H1 (cell line): ENCODE measurements around the gene NPFFR2. TPM values are rescaled to one million over a fixed set of nuclear protein-coding genes. Genes with fewer than 3 reads are reported as not detected.

ENCODE experiments used
- CTCF ChIA-PET: fragments of 300-600 bp; sonication (Branson Sonifier 250); formaldehyde crosslinking; loops from one replicate; lab custom pipeline; 2021; ENCODE audit not compliant: partially characterized antibody; lab: Charles Lee
- POLR2A ChIA-PET: fragments of 300-600 bp; sonication (Branson Sonifier 250); formaldehyde crosslinking; loops from one replicate; lab custom pipeline; 2021; ENCODE audit warnings: inconsistent platforms; ENCODE audit not compliant: partially characterized antibody; lab: Charles Lee
- DNase-seq, 2 experiments: peaks; one replicate each; pipeline versions ENCODE4 v3.0.0 to v3.0.0-alpha.2; 2010 to 2022; ENCODE audit warnings: low spot score in 2 of 2, low read depth in 1 of 2, mixed read lengths in 1 of 2
- FAIRE-seq: peaks from 2 replicates; lab custom pipeline; 2011; peaks lifted over from hg19 to GRCh38; lab: Jason Lieb, UNC
- H2AFZ ChIP-seq: 2 replicates; pipeline ENCODE4 v1.8.1; 2012; ENCODE audit warnings: low read length, inconsistent platforms
- H2AK5ac ChIP-seq: 2 replicates; pipeline ENCODE4 v1.6.1; 2013; ENCODE audit warnings: low read depth, low read length
- H2BK120ac ChIP-seq: replicated peaks from 2 replicates; pipeline ENCODE3; 2013; ENCODE audit warnings: low read depth, low read length, inconsistent platforms
- H2BK12ac ChIP-seq: 2 replicates; pipeline ENCODE4 v1.6.1; 2013; ENCODE audit warnings: low read depth, low read length
- H2BK15ac ChIP-seq: 2 replicates; pipeline ENCODE4 v1.6.1; 2013; ENCODE audit warnings: low read length
- H2BK20ac ChIP-seq: 2 replicates; pipeline ENCODE4 v1.6.1; 2013; ENCODE audit warnings: low read length
- H2BK5ac ChIP-seq: 2 replicates; pipeline ENCODE4 v1.6.1; 2013; ENCODE audit warnings: low read depth, low read length
- H3K14ac ChIP-seq: 2 replicates; pipeline ENCODE4 v1.6.1; 2013; ENCODE audit warnings: inconsistent platforms; ENCODE audit not compliant: insufficient read length
- H3K18ac ChIP-seq: 2 replicates; pipeline ENCODE4 v1.6.1; 2013; ENCODE audit warnings: low read length; ENCODE audit errors: extremely low read depth
- H3K23ac ChIP-seq: 2 replicates; pipeline ENCODE4 v1.6.1; 2013; ENCODE audit warnings: inconsistent platforms; ENCODE audit not compliant: insufficient read length
- H3K23me2 ChIP-seq: 2 replicates; pipeline ENCODE4 v1.6.1; 2013; ENCODE audit warnings: low read depth, low read length
- H3K27ac ChIP-seq: 2 replicates; pipeline ENCODE4 v1.6.1; 2011; ENCODE audit warnings: low read depth, low read length, inconsistent platforms
- H3K27me3 ChIP-seq, 4 experiments: replicated peaks in 1 of 4; 1 replicate in 1 of 4; 2 replicates in 3 of 4; pipeline versions ENCODE4 v1.6.1 to v1.8.1; 2011 to 2013; ENCODE audit warnings: low read length in 3 of 4, mild to moderate bottlenecking in 3 of 4, inconsistent platforms in 2 of 4, mixed read lengths in 2 of 4, moderate library complexity in 1 of 4; ENCODE audit not compliant: control insufficient read depth in 3 of 4, insufficient read depth in 3 of 4; ENCODE audit errors: extremely low read depth in 1 of 4
- H3K36me3 ChIP-seq, 4 experiments: 2 replicates each; pipeline versions ENCODE4 v1.6.1 to v1.8.1; 2011 to 2013; ENCODE audit warnings: mild to moderate bottlenecking in 4 of 4, low read length in 3 of 4, moderate library complexity in 2 of 4, control low read depth in 1 of 4, inconsistent platforms in 1 of 4; ENCODE audit not compliant: insufficient read depth in 4 of 4, control insufficient read depth in 2 of 4
- H3K4ac ChIP-seq: replicated peaks from 2 replicates; pipeline ENCODE3; 2013; ENCODE audit warnings: low read length, low read depth, mixed read lengths, inconsistent platforms; ENCODE audit not compliant: insufficient read length
- H3K4me1 ChIP-seq, 4 experiments: replicated peaks in 1 of 4; 1 replicate in 1 of 4; 2 replicates in 3 of 4; pipeline versions ENCODE4 v1.6.1 to v1.8.1; 2011 to 2013; ENCODE audit warnings: low read length in 3 of 4, inconsistent platforms in 2 of 4, mixed read lengths in 1 of 4; ENCODE audit not compliant: insufficient read depth in 4 of 4, control insufficient read depth in 3 of 4
- H3K4me2 ChIP-seq, 2 experiments: 2 replicates each; pipeline versions ENCODE4 v1.6.1 to v1.8.1; 2011 to 2013; ENCODE audit warnings: low read depth in 2 of 2, low read length in 2 of 2, control low read depth in 1 of 2, inconsistent platforms in 1 of 2, mild to moderate bottlenecking in 1 of 2; ENCODE audit not compliant: insufficient read depth in 1 of 2
- H3K4me3 ChIP-seq, 4 experiments: fragments of 200-600, 300-600 bp in 1 of 4; sonication (generic), shearing (Covaris generic), sonication (Bioruptor Twin) in 1 of 4; 2 replicates each; pipeline versions ENCODE4 v1.5.1 to v1.8.1; 2011 to 2016; ENCODE audit warnings: low read length in 4 of 4, low read depth in 3 of 4, control low read depth in 2 of 4, inconsistent platforms in 2 of 4, mild to moderate bottlenecking in 2 of 4, mixed read lengths in 1 of 4, moderate library complexity in 1 of 4; ENCODE audit not compliant: insufficient read depth in 2 of 4; ENCODE audit errors: extremely low read depth in 1 of 4
- H3K56ac ChIP-seq: replicated peaks from 2 replicates; pipeline ENCODE3; 2013; ENCODE audit warnings: low read depth, mild to moderate bottlenecking, mixed read lengths, low read length, inconsistent platforms; ENCODE audit not compliant: insufficient read length
- H3K79me1 ChIP-seq: 2 replicates; pipeline ENCODE4 v1.6.1; 2013; ENCODE audit warnings: low read depth, low read length, control low read depth
- H3K79me2 ChIP-seq, 2 experiments: 2 replicates each; pipeline versions ENCODE4 v1.6.1 to v1.8.1; 2012 to 2013; ENCODE audit warnings: low read length in 2 of 2, mild to moderate bottlenecking in 2 of 2, inconsistent platforms in 1 of 2; ENCODE audit not compliant: insufficient read depth in 2 of 2, control insufficient read depth in 1 of 2
- H3K9ac ChIP-seq, 4 experiments: replicated peaks in 1 of 4; 1 replicate in 1 of 4; 2 replicates in 3 of 4; pipeline versions ENCODE4 v1.6.1 to v1.8.1; 2011 to 2013; ENCODE audit warnings: low read depth in 3 of 4, low read length in 3 of 4, control low read depth in 2 of 4, mild to moderate bottlenecking in 2 of 4, moderate library complexity in 2 of 4, inconsistent platforms in 1 of 4; ENCODE audit errors: extremely low read depth in 1 of 4
- H3K9me3 ChIP-seq, 2 experiments: 2 replicates each; pipeline versions ENCODE4 v1.6.1 to v1.8.1; 2012 to 2013; ENCODE audit warnings: mild to moderate bottlenecking in 2 of 2, moderate library complexity in 2 of 2, control low read depth in 1 of 2, inconsistent platforms in 1 of 2, low read depth in 1 of 2, low read length in 1 of 2, mixed read lengths in 1 of 2; ENCODE audit not compliant: insufficient read depth in 2 of 2
- H4K20me1 ChIP-seq, 2 experiments: replicated peaks in 1 of 2; 2 replicates each; pipeline versions ENCODE3 to v1.8.1; 2011 to 2013; ENCODE audit warnings: inconsistent platforms in 2 of 2, low read length in 2 of 2, mild to moderate bottlenecking in 1 of 2; ENCODE audit not compliant: insufficient read depth in 2 of 2, control insufficient read depth in 1 of 2
- H4K5ac ChIP-seq: 2 replicates; pipeline ENCODE4 v1.6.1; 2013; ENCODE audit warnings: low read length, low read depth, mixed read lengths, inconsistent platforms; ENCODE audit not compliant: insufficient read length
- H4K8ac ChIP-seq: 2 replicates; pipeline ENCODE4 v1.8.0; 2013; ENCODE audit warnings: mild to moderate bottlenecking, moderate library complexity, low read length, inconsistent platforms; ENCODE audit not compliant: insufficient read depth; ENCODE audit errors: extremely low read depth
- H4K91ac ChIP-seq: replicated peaks from 2 replicates; pipeline ENCODE3; 2013; ENCODE audit warnings: low read length, mixed read lengths, inconsistent platforms; ENCODE audit not compliant: insufficient read length
- BRCA1 ChIP-seq: IDR thresholded peaks from 2 replicates; pipeline ENCODE4 v1.6.1; 2012; ENCODE audit warnings: low read depth, low read length, improper control_type of control experiment
- POLR2A ChIP-seq, 2 experiments: IDR thresholded peaks; 1 replicate in 1 of 2; 2 replicates in 1 of 2; pipeline ENCODE4 v1.6.1; 2011; ENCODE audit warnings: low read depth in 2 of 2, low read length in 2 of 2, mild to moderate bottlenecking in 2 of 2; ENCODE audit errors: control extremely low read depth in 1 of 2
- RXRA ChIP-seq: IDR thresholded peaks from 2 replicates; pipeline ENCODE4 v1.6.1; 2011; ENCODE audit warnings: low read depth, mild to moderate bottlenecking, low read length, moderate library complexity; ENCODE audit not compliant: insufficient read depth
- YY1 ChIP-seq: IDR thresholded peaks from 2 replicates; pipeline ENCODE4 v1.6.1; 2011; ENCODE audit warnings: low read depth, mild to moderate bottlenecking, low read length
- WGBS, 2 experiments: shearing (Covaris generic) in 1 of 2; methylation state at CpG; one replicate each; pipeline versions ENCODE4 v1.1.6 to v1.1.7; 2013 to 2015; ENCODE audit warnings: low lambda C conversion rate in 2 of 2, mixed read lengths in 2 of 2, inconsistent platforms in 1 of 2, low coverage in 1 of 2, missing lambda C conversion rate in 1 of 2; ENCODE audit not compliant: insufficient replicate concordance in 2 of 2, insufficient coverage in 1 of 2, insufficient read length in 1 of 2; ENCODE audit errors: extremely low coverage in 1 of 2, missing lambda C conversion rate in 1 of 2; 5-methylcytosine and 5-hydroxymethylcytosine counted together
- polyA plus RNA-seq, 7 experiments: library from polyadenylated mRNA; depleted of rRNA in 3 of 7; stranded (reverse) in 5 of 7; unstranded in 2 of 7; fragments of >200 nt in 5 of 7; fragments of 200-250 nt in 2 of 7; gene quantifications; 1 replicate in 5 of 7; 2 replicates in 1 of 7; 4 replicates in 1 of 7; pipeline versions ENCODE4 v1.2.1 to v1.2.3, GENCODE V29; 2011 to 2013; ENCODE audit warnings: missing spikeins in 2 of 7, mixed read lengths in 2 of 7
- total RNA-seq: library from RNA; stranded (reverse); fragmentation: NEBNext Ultra II Directional; extraction: Animal tissue kit (Norgen Biotek cat#: 25700); gene quantifications from 2 replicates; pipeline ENCODE4 v1.2.1, GENCODE V29; 2021

Gene NPFFR2
- total and polyA plus RNA-seq, 2 of the 8 experiments (the other 6 are each of a cell fraction or from before 2014, with no cell fraction given), result 0.26 to 0.53 TPM

GRCh38 chr4:72119946-72120345, 88.1 kb downstream of the NPFFR2 start:
- Histone ChIP-seq H3K14ac (no peak overlapping the region), H4K8ac (no peak overlapping the region; the same call in 1 of the 2 replicates), H3K27ac (no peak overlapping the region), H4K91ac (no peak overlapping the region), H3K27me3 (no peaks in the 10 kb centered on the region), H2AFZ (no peak overlapping the region; the same call in 1 of the 2 replicates), H2AK5ac (no peak overlapping the region), H3K9me3 (no peaks in the 10 kb centered on the region), H2BK5ac (no peak overlapping the region), H3K4ac (no peak overlapping the region), H2BK15ac (no peak overlapping the region), H3K9ac (no peak overlapping the region), H3K56ac (no peak overlapping the region), H2BK20ac (no peak overlapping the region), H3K79me2 (no peaks in the 10 kb centered on the region), H3K18ac (no peak overlapping the region; the same call in 1 of the 2 replicates), H4K5ac (no peak overlapping the region), H3K4me2 (no peak overlapping the region), H3K4me1 (no peaks in the 10 kb centered on the region), H2BK120ac (no peak overlapping the region), H4K20me1 (no peaks in the 10 kb centered on the region), H3K79me1 (no peaks in the 10 kb centered on the region), H3K23ac (no peak overlapping the region), H3K4me3 (no peak overlapping the region), H2BK12ac (no peak overlapping the region), H3K23me2 (no peaks in the 10 kb centered on the region), H3K36me3 (no peaks in the 10 kb centered on the region)
- DNase-seq (no peak), FAIRE-seq (no peak)
- WGBS, 2 experiments, result 84% methylated on average over 3 of the region's 3 CpGs; no CpG with 5 or more reads in 1 of the 2 experiments
- no peak for TF ChIP-seq YY1
- no peak for TF ChIP-seq RXRA
- no peak for TF ChIP-seq POLR2A (IDR thresholded peaks at IDR 0.05; ENCODE audit: control extremely low read depth in 1 of 2, low read depth in 2 of 2, low read length in 2 of 2)
- TF ChIP-seq BRCA1, result no peak
- ChIA-PET POLR2A (no interaction called here), CTCF (no interaction called here)
